Neural cell (in vitro differentiated cells): ENCODE data around the gene AVPR1B.

Experiments
- EZH2 ChIP-seq: fragments of 200-600, 300-800 bp; shearing (Covaris generic), sonication (generic); IDR thresholded peaks from 2 replicates; pipeline ENCODE4 v1.6.1; 2014; ENCODE audit warnings: antibody characterized with exemption, low read length, borderline replicate concordance, mild to moderate bottlenecking; ENCODE audit not compliant: insufficient read depth, poor library complexity, severe bottlenecking
- TF ChIP-seq, protein P1 (sequence below): fragments of 450-650 bp; IDR thresholded peaks from 2 replicates; pipeline ENCODE4 v1.5.1; 2014; ENCODE audit warnings: antibody characterized with exemption, mild to moderate bottlenecking, moderate library complexity; ENCODE audit not compliant: poor library complexity, severe bottlenecking

- TF ChIP-seq, protein P1, sequence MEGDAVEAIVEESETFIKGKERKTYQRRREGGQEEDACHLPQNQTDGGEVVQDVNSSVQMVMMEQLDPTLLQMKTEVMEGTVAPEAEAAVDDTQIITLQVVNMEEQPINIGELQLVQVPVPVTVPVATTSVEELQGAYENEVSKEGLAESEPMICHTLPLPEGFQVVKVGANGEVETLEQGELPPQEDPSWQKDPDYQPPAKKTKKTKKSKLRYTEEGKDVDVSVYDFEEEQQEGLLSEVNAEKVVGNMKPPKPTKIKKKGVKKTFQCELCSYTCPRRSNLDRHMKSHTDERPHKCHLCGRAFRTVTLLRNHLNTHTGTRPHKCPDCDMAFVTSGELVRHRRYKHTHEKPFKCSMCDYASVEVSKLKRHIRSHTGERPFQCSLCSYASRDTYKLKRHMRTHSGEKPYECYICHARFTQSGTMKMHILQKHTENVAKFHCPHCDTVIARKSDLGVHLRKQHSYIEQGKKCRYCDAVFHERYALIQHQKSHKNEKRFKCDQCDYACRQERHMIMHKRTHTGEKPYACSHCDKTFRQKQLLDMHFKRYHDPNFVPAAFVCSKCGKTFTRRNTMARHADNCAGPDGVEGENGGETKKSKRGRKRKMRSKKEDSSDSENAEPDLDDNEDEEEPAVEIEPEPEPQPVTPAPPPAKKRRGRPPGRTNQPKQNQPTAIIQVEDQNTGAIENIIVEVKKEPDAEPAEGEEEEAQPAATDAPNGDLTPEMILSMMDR: no peak
- TF ChIP-seq EZH2: no peak
Observed at GRCh38 chr1:206144605-206145004, 27.4 kb upstream of the AVPR1B start.
